ENCODE data around the gene RNU7-1. TPM values are rescaled to one million over a fixed set of nuclear protein-coding genes. Genes with fewer than 3 reads are reported as not detected.
A peak's percentile ranks its signal among the peaks of the same experiment; 100 is the strongest.

The RNU7-1 gene
- total and polyA plus RNA-seq, 9 of the 15 experiments (the other 6 are each of a cell fraction or from before 2014, with no cell fraction given): not detected

- TF ChIP-seq ZNF280B (CRISPR knock-in tag; IDR thresholded peaks at IDR 0.05): no peak
- TF ChIP-seq GABPA (tag; conservative IDR thresholded peaks at IDR 0.05; ENCODE audit: low read depth): no peak
- no peak for TF ChIP-seq HDAC8 (tag; IDR thresholded peaks at IDR 0.05)
- TF ChIP-seq ATF2 (CRISPR knock-in tag; IDR thresholded peaks at IDR 0.05): no peak
- no peak for TF ChIP-seq ELK3 (CRISPR knock-in tag; IDR thresholded peaks at IDR 0.05)
- 0 out of 2 replicates have a peak, but pooled peaks have one; percentile 32 for TF ChIP-seq SAFB (IDR thresholded peaks at IDR 0.05; ENCODE audit: borderline replicate concordance, low read depth, low read length)
- TF ChIP-seq MXI1 (IDR thresholded peaks at IDR 0.05; ENCODE audit: low read depth, low read length): peak; percentile 18; the same call in 1 of the 2 replicates
- no peak for TF ChIP-seq CCNT2 (IDR thresholded peaks at IDR 0.05; ENCODE audit: borderline replicate concordance, extremely low read depth, insufficient read length, low read depth, low read length)
- TF ChIP-seq MAFG (tag; conservative IDR thresholded peaks at IDR 0.05): no peak
- no peak for TF ChIP-seq ZNF224 (CRISPR knock-in tag; IDR thresholded peaks at IDR 0.05)
- no peak for TF ChIP-seq ZZZ3 (IDR thresholded peaks at IDR 0.05)
- TF ChIP-seq C11orf30 (IDR thresholded peaks at IDR 0.05; ENCODE audit: low read depth): no peak
- no peak for TF ChIP-seq ZNF143 (CRISPR knock-in tag; IDR thresholded peaks at IDR 0.05)
- TF ChIP-seq TRIM24 (IDR thresholded peaks at IDR 0.05): 0 out of 4 replicates have a peak, but pooled peaks of 1 of the 2 experiments have one; percentile 38
- TF ChIP-seq ZC3H4 (CRISPR knock-in tag; IDR thresholded peaks at IDR 0.05; ENCODE audit: borderline replicate concordance): no peak
- no peak for TF ChIP-seq MTF1 (CRISPR knock-in tag; IDR thresholded peaks at IDR 0.05; ENCODE audit: borderline replicate concordance)
- TF ChIP-seq CBX8 (IDR thresholded peaks at IDR 0.05; ENCODE audit: borderline replicate concordance, extremely low read depth, low read depth, low read length, poor library complexity, severe bottlenecking): no peak
- no peak for TF ChIP-seq HDAC2 (IDR thresholded peaks at IDR 0.05)
- TF ChIP-seq RBFOX2 (IDR thresholded peaks at IDR 0.05; ENCODE audit: low read depth, low read length): peak; percentile 96
- TF ChIP-seq SNIP1 (IDR thresholded peaks at IDR 0.05; ENCODE audit: low read depth): no peak
- no peak for TF ChIP-seq POLR3G (IDR thresholded peaks at IDR 0.05; ENCODE audit: extremely low read depth, insufficient read length, insufficient replicate concordance)
- no peak for TF ChIP-seq FOXJ2 (tag; IDR thresholded peaks at IDR 0.05)
- no peak; the same call in 1 of the 2 replicates for TF ChIP-seq ETV5 (CRISPR knock-in tag; IDR thresholded peaks at IDR 0.05; ENCODE audit: low read depth)
- TF ChIP-seq RB1 (IDR thresholded peaks at IDR 0.05; ENCODE audit: low read depth): peak; percentile 85; the same call in 1 of the 2 replicates
- no peak for TF ChIP-seq SOX6 (IDR thresholded peaks at IDR 0.05)
- no peak for TF ChIP-seq FOXA1 (IDR thresholded peaks at IDR 0.05; ENCODE audit: borderline replicate concordance)
These were observed 968 bp downstream of the RNU7-1 start (continued) for GRCh38 chr12:6944381-6945186.

Measured in K562 (cell line).